ENCODE data around the gene NETO2.

The NETO2 gene

DNA sequence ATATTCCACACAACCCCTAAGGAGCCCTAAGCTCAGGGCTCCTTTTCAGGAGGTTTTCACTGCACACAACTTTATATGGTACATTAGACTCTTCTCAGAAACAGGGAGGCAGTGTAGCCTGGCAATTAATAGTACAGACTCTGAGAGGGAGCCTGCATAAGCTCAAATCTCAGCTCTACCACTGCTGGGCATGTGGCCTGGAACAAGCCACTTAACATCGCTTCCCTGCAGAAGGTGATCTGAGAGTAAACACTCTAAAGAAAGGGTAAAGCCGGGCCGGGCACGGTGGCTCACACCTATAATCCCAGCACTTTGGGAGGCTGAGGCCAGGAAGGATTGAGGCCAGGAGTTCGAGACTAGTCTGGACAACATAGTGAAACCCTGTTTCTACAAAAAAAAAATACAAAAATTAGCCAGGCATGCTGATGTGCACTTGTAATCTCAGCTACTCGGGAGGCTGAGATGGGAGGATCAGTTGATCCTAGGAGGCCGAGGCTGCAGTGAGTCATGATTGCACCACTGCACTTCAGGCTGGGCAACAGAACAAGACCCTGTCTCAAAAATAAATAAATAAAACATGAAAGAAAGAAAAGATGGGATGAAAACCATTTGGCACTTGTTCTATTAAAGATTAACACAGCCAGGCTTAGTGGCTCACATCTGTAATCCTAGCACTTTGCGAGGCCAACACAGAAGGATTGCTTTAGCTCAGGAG lies 99.6 kb downstream of the NETO2 start:
- DNase-seq, result no peak

DNA sequence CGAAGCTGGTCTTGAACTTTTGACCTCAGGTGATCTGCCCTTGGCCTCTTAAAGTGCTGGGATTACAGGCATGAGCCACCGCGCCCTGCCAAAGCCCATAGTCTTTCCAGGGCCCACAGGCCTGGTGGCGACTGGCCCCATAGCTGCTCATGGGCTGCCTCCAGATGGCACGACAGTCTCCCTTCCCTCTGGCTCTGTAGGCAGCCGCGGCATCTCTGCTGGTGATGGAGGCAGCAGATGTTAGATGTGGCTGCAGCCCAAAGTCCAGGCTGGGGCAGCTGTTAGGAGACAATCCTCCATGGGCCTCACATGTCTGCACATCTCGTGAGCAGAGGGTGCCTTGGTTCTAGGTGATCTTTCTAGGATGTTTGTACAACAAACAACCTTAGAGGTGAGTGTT lies 100.5 kb downstream of the NETO2 start:
- no peak for DNase-seq

DNA sequence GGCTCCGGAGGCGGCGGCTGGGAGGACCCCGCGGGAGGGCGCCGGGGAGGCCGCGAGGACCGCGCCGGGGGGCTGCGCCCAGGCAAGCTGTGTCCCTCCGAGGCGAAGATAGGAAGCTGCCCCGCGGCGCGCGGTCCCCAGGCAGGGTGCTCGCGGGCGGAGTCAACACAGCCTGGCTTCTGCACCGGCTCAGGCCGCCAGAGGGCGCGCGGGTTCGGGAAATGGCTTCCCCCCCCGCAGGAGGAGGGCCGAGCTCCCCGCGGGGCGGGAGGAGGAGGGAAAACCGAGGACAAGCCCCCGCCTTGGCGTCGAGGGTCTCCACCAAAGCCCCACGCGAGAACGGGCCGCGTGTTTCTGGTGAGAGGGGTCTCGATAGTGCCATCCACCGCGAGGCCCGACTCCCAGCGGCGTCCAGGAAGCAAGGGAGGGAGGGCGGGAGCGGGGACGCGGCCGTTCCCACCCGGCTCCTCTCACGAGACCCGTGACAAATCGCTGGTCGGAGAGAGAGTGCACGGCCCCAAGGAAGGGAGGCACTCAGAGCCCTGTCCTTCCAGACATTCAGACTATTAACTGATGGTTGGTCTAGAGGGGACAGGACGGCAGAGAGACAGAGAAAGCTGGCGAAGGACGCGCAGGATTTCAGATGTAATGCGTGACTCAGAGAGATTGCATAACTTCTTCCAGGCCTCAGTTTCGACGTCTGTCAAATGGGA lies 105.8 kb downstream of the NETO2 start:
- DNase-seq, result peak; percentile 84

DNA sequence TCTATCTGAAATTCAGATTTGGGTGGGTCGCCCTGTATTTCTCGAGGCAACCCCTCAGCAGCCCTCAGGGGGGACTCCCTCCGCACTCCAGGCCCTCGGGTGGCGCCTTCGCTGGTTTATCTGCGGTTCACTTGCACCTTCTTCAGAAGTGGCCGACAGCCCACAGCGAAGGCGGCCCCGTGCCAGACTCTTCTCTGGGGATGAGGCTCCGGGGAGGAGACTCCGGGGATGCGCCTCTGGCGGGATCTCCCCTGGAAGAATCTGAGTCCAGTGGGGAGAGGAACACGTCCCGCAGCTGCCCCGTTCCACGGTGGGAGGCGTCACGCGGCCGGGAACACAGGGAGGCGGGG lies 106.4 kb downstream of the NETO2 start:
- no peak for DNase-seq

DNA sequence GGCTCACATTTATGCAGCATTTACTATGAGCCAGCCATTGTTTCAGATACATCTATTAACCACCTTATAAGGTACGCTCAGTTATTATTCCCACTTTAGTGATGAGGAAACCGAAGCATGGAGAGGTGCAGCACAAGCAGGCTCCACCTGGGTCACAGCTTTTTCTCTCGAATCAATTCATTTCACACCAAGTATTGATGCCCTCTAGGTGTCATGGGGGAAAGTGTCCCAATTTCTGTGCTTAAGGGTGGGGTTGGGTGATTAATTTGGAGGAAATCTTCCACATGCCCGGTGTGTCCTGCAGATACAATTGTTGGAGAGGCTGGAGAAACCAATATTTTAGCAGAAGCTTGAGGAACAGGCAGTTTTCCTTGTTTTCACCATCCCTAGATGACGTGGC lies 107.5 kb downstream of the NETO2 start:
- DNase-seq, result no peak

DNA sequence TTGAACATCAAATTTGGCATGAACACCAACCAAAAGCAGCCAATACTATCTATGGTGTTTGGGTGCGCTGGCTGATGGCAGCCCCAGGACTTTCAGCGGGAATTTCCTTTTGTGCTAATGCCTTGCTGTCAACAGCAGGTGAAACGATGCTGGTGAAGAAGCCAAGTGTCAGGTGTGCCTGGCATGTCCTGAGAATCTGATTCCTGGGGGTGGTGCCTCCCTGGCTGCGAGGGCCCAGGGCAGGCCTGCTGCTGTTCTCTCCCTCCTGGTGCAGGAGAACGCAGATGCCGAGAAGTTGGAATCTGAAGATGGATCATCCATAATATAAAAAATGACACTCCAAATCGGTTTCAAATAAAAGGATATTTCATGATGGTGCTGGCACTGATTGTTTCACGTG lies 108.3 kb downstream of the NETO2 start:
- DNase-seq, result no peak

DNA sequence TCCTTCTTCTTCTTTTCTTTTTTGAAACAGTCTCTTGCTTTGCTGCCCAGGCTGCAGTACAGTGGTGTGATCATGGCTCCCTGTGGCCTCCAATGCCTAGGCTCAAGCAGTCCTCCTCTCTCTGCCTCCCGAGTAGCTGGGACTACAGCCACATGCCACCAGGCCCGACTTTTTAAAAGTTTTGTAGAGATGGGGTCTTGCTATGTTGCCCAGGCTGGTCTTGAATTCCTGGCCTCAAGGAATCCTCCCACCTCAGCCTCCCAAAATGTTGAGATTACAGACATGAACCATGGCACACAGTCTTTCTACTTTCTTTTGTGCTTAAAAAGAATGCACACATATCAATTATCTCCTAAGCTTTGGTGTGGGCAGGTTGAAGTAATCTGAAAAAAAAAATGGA lies 109.3 kb downstream of the NETO2 start:
- no peak for DNase-seq

DNA sequence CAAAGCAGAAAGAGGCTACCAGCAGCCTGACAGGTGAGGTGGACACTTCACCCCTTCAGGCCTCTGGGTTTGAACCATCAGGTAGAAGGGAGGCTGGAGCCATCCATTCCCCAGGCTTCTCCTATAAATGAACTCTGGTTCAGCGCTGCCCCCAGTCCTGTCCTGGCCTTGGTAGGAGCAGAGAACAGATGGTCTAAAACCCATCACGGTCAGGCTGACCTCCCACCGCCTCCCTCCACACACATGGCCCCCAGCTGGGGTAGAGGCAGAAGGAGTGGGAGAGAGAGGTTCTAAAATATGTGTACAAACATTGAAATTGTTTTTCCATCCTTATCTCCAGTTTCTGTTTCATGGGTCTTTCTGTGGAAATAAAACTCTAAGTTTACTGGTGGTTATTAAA lies 110.6 kb downstream of the NETO2 start:
- DNase-seq, result no peak

DNA sequence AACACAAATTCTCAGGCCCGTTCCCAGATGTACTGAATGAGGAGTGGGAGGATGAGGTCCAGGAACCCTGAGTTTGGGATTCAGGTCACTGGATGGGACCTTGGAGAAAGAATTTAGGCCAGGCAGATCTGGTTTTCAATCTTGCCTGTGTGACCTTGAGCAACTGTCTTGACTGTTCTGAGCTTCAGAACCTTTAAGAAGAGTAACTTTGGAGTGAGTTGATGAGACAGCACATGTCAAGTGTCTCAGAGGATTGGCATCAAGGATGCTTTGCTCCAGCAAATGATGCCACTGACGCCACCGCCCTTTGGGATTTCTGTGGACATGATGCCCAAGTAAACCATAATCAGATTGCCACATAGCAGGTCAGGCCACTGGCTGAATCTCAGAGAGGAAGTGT lies 114.0 kb downstream of the NETO2 start:
- DNase-seq, result no peak

DNA sequence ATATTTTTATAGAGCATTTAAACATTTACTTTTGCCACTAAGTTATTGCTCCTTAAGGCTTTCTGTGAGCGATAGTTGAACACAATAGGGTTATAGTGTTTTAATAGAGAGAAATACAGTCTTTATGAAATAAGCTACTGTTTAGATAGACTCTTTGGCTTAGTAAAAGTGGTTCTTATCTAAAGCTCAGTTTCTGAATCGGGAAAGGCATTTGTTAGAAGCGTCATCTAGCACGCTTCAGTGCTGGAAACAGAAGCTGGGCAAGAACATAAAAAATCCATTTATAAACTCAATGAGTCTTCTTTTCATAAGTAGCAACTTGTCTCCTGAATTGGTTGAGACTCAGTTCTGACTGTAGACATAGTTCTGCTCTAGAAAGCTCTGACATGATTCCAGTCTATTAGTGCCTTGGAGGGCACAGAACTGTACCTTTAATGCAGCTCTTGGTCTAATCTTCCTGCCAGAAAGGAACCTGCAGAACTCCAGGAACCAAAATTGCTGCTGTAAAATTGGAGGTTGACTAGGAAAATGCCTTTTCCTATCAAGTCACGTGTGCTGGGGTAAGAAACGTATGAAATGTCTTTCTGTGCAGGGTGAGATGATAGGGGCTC lies 114.9 kb downstream of the NETO2 start:
- DNase-seq, result no peak
